Testis (tissue), 3 donors: ENCODE results near the gene PPM1B. TPM values are rescaled to one million over a fixed set of nuclear protein-coding genes. Genes with fewer than 3 reads are reported as not detected.

Source experiments
- DNase-seq: peaks from one replicate; pipeline ENCODE4 v3.0.0-alpha.2; 2019
- H3K27ac ChIP-seq, 2 donors: fragments of 200-600 bp; sonication (generic); one replicate each; pipeline ENCODE4 v1.5.1; 2019
- H3K27me3 ChIP-seq: fragments of 200-600 bp; sonication (generic); one replicate; pipeline ENCODE4 v1.5.1; 2019
- H3K36me3 ChIP-seq: fragments of 200-600 bp; sonication (generic); one replicate; pipeline ENCODE4 v1.5.1; 2017; ENCODE audit warnings: low read depth; ENCODE audit errors: missing control alignments
- H3K4me1 ChIP-seq: fragments of 200-600 bp; sonication (generic); one replicate; pipeline ENCODE4 v1.5.1; 2019
- H3K4me3 ChIP-seq, 2 donors: fragments of 200-600 bp; sonication (generic); one replicate each; pipeline ENCODE4 v1.5.1; 2017 to 2019
- H3K9me3 ChIP-seq: fragments of 200-600 bp; sonication (generic); one replicate; pipeline ENCODE4 v1.5.1; 2017
- POLR2A ChIP-seq: fragments of 450-650 bp; IDR thresholded peaks from one replicate; pipeline ENCODE4 v1.6.1; 2017; ENCODE audit warnings: antibody characterized with exemption, mild to moderate bottlenecking, moderate library complexity
- WGBS, 2 donors: methylation state at CpG; one replicate each; pipeline ENCODE4 v1.1.5; 2018; 5-methylcytosine and 5-hydroxymethylcytosine counted together
- intact Hi-C: fragments of 100-400 bp; cut with DNase I; formaldehyde crosslinking; loops from one replicate; pipeline ENCODE4 v1.15.1; 2023; ENCODE audit warnings: low total_unique reads
- polyA plus RNA-seq: library from polyadenylated mRNA; stranded (reverse); fragments of 350-450 nt; fragmentation: Illumina TruSeq; extraction: RNeasy Lipid Tissue Mini Kit (QIAGEN cat#74804); gene quantifications from one replicate; pipeline ENCODE4 v1.2.3, GENCODE V29; 2014; ENCODE audit warnings: low read depth, low replicate concordance; ENCODE audit not compliant: insufficient read depth
- total RNA-seq, 2 donors: library from RNA; depleted of rRNA; stranded (reverse); fragments of >200 nt; gene quantifications; one replicate each; pipeline ENCODE4 v1.2.3, GENCODE V29; 2016
- TF ChIP-seq, protein P1 (sequence below), 3 experiments: fragments of 450-650 bp in 2 of 3; fragments of 200-600 bp in 1 of 3; sonication (generic) in 1 of 3; IDR thresholded peaks; one replicate each; pipeline ENCODE4 v1.5.1; 2016 to 2019; ENCODE audit warnings: antibody characterized with exemption in 3 of 3, mild to moderate bottlenecking in 2 of 3, moderate library complexity in 1 of 3

The PPM1B gene
- total and polyA plus RNA-seq, 3 donors from 2014 or later = 49.9 to 64.6 (median 50.7) TPM

DNA sequence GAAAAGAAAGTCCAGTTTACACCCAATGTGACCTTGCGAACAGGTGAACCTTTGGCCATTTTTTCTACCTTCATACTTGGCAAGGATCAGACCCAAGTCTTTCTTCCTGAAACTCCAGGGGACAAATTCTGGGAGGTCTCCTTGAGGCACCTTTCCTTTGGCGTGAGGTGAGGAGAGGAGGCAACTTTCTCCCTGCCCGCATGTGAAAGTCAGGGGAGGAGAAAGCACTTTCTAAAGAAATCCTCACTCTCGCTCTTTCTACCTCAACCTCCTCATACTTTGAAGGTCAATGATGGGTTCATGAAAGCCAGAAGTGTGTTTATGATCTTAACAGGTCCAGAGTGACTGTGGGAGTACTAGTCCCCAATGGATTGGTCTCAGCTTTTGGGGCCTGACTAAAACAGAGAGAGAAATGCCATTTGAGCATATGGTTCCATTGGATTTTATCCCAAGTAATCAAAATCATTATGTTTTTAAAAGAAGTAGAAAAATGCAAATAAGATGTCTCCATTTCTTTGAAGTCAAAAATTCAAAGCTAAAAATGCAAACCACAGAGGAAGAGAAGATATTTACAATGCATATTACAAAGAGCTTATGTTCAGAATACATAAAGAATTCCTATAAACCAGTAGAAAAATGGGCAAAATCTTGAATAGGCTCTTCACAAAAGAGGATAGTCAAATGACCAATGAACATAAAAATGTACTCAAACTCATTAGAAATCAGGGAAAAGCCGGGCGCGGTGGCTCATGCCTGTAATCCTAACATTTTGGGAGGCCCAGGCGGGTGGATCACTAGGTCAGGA, 15.6 kb upstream of the PPM1B start:
- DNase-seq = no peak
- TF ChIP-seq POLR2A = no peak
- TF ChIP-seq, protein P1, sequence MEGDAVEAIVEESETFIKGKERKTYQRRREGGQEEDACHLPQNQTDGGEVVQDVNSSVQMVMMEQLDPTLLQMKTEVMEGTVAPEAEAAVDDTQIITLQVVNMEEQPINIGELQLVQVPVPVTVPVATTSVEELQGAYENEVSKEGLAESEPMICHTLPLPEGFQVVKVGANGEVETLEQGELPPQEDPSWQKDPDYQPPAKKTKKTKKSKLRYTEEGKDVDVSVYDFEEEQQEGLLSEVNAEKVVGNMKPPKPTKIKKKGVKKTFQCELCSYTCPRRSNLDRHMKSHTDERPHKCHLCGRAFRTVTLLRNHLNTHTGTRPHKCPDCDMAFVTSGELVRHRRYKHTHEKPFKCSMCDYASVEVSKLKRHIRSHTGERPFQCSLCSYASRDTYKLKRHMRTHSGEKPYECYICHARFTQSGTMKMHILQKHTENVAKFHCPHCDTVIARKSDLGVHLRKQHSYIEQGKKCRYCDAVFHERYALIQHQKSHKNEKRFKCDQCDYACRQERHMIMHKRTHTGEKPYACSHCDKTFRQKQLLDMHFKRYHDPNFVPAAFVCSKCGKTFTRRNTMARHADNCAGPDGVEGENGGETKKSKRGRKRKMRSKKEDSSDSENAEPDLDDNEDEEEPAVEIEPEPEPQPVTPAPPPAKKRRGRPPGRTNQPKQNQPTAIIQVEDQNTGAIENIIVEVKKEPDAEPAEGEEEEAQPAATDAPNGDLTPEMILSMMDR (IDR thresholded peaks at IDR 0.05) = no peak
- Histone ChIP-seq H3K4me1 (no peaks in the 10 kb centered on the region), H3K27me3 (no peaks in the 10 kb centered on the region), H3K36me3 (no peaks in the 10 kb centered on the region), H3K9me3 (no peaks in the 10 kb centered on the region), H3K4me3 (no peak overlapping the region), H3K27ac (no peak overlapping the region)
- WGBS, 2 donors = 89 to 95% methylated on average over 8 of the region's 8 CpGs
- intact Hi-C loops = no loop called here

DNA sequence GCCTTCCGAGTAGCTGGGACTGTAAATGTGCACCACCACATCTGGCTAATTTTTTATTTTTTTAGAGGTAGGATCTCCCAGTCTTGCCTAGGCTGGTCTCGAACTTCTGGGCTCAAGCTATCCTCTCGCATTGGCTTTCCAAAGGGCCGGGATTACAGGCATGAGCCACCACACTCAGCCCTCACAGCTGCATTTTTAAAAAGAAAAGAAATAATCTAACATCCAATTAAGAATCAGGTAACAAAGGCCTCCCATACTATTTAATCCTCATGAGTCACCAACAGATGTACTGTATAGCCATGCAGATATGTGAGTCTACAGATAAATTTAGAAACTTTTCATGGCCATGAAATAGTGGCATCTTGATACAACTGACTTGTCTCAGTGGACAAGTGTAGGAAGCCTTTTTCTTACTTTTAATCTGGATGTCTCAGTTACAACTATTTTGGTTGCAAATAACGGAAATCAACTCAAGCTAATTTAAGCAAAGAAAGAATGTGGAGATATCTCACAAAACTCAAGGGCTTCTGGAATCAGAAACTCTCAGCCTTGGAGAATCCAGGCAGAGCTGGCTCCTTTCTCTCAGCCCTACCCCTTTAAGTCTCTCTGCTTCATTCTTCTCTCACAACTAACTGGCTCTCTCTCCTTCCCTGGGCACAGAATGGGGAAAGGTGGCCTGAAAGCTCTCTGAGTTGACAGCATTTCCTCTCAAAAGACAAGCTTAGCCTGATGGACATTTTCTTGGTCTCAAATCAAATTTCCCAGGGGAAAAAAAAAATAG, 12.8 kb upstream of the PPM1B start:
- Histone ChIP-seq H3K4me3 (no peak overlapping the region), H3K27ac (no peak overlapping the region), H3K4me1 (no peaks in the 10 kb centered on the region), H3K27me3 (no peaks in the 10 kb centered on the region), H3K9me3 (no peaks in the 10 kb centered on the region), H3K36me3 (no peaks in the 10 kb centered on the region)
- DNase-seq = no peak
- TF ChIP-seq POLR2A = no peak
- TF ChIP-seq, protein P1 (IDR thresholded peaks at IDR 0.05) = no peak
- 53 to 58% methylated on average over 5 of the region's 5 CpGs for WGBS, 2 donors
- intact Hi-C loops = no loop called here

DNA sequence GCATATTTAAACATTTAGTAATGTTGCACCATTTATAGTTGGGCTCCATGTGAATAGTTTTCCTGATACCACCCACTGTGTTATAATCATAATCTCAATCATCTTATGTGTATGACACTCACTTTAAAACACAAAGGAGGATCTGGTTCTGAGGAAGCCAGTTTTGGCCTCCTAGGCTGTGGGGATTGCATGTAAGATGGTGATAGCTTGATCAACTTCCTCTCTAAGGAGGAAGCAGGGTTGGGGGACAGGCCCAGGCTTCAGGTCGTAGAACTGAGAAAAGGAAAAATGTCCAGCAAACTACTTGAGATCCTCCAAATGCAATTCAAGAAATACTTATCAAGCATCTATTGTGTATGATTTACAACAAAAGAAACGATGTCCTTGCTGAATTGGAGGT, 4.9 kb upstream of the PPM1B start:
- intact Hi-C loops = no loop called here
- Histone ChIP-seq H3K9me3 (no peaks in the 10 kb centered on the region), H3K27ac (no peak overlapping the region), H3K27me3 (no peaks in the 10 kb centered on the region), H3K36me3 (no peaks in the 10 kb centered on the region), H3K4me1 (no peaks in the 10 kb centered on the region), H3K4me3 (no peak overlapping the region)
- 78 to 87% methylated on average over 2 of the region's 2 CpGs for WGBS, 2 donors
- TF ChIP-seq, protein P1 (IDR thresholded peaks at IDR 0.05) = no peak
- no peak for TF ChIP-seq POLR2A
- DNase-seq = no peak

- TF ChIP-seq, protein P1 (IDR thresholded peaks at IDR 0.05) = no peak
- no peak for TF ChIP-seq POLR2A
- intact Hi-C loops = no loop called here
- Histone ChIP-seq H3K4me1 (no peaks in the 10 kb centered on the region), H3K4me3 (no peak overlapping the region), H3K27ac (no peak overlapping the region), H3K9me3 (no peaks in the 10 kb centered on the region), H3K36me3 (no peaks in the 10 kb centered on the region), H3K27me3 (no peaks in the 10 kb centered on the region)
- WGBS, 2 donors = 95 to 97% methylated on average over 3 of the region's 3 CpGs
- DNase-seq = no peak
Measured at GRCh38 chr2:44164617-44165016, 4.1 kb upstream of the PPM1B start.
